Muscle of leg (tissue), 11 donors: ENCODE results near the gene BRI3. TPM values are rescaled to one million over a fixed set of nuclear protein-coding genes. Genes with fewer than 3 reads are reported as not detected.

Experiments used
- DNase-seq: peaks from one replicate; pipeline ENCODE4 v3.0.0; 2013
- H3K27ac ChIP-seq: one replicate; pipeline ENCODE4 v1.5.1; 2013; ENCODE audit warnings: mild to moderate bottlenecking, low read length, control low read depth
- H3K27me3 ChIP-seq: one replicate; pipeline ENCODE4 v1.6.1; 2013; ENCODE audit warnings: low read length; ENCODE audit not compliant: control insufficient read depth, insufficient read depth
- H3K36me3 ChIP-seq: one replicate; pipeline ENCODE4 v1.6.1; 2013; ENCODE audit warnings: low read length; ENCODE audit not compliant: control insufficient read depth, insufficient read depth
- H3K4me1 ChIP-seq: one replicate; pipeline ENCODE4 v1.6.1; 2013; ENCODE audit warnings: low read length; ENCODE audit not compliant: control insufficient read depth, insufficient read depth
- H3K4me3 ChIP-seq: one replicate; pipeline ENCODE4 v1.5.1; 2013; ENCODE audit warnings: low read length, control low read depth
- H3K9me3 ChIP-seq: replicated peaks from 2 replicates; pipeline ENCODE4 v1.6.1; 2013; ENCODE audit warnings: low read depth, low read length; ENCODE audit not compliant: control insufficient read depth
- WGBS: methylation state at CpG from one replicate; pipeline ENCODE4 v1.1.5; 2013; ENCODE audit warnings: missing lambda C conversion rate; ENCODE audit not compliant: insufficient coverage; 5-methylcytosine and 5-hydroxymethylcytosine counted together
- polyA plus RNA-seq, 8 donors: library from polyadenylated mRNA; unstranded; fragments of 120-200 nt; gene quantifications; one replicate each; pipeline versions ENCODE4 v1.2.1 to v1.2.3, GENCODE V29; 2013; ENCODE audit warnings: inconsistent platforms in 1 of 8, low replicate concordance in 1 of 8; ENCODE audit not compliant: insufficient read length in 8 of 8, insufficient read depth in 1 of 8
- total RNA-seq: library from RNA; stranded (reverse); fragments of 120-200 nt; gene quantifications from one replicate; pipeline ENCODE4 v1.2.4, GENCODE V29; 2013

Gene BRI3
- total and polyA plus RNA-seq, 9 donors = 62.9 to 106 (median 75.6) TPM

DNA sequence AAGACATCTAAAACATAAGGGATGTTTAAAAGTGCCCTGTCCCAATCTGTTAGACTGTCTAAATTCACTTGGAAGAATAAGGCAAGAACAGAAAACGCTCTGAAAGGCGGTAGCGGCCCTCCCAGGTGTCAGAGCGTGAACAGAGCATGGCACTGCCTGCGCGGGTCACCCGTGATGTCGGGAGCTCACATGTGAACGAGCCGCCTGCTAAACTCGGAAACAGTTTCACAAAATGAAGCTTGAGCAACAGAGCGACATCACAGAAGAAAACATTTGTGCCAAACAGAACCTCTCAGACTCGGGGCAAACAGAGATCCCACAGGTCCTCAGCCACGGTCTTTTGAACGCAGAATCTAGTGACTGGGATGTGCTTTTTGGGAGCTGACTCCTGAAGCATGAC is 12.8 kb downstream of the BRI3 start:
- H3K36me3 ChIP-seq = peaks cover 29% of the 10 kb centered on the region
- H3K9me3 ChIP-seq = no peaks in the 10 kb centered on the region
- no peak overlapping the region for H3K4me3 ChIP-seq
- H3K27ac ChIP-seq = no peak overlapping the region
- peaks cover 27% of the 10 kb centered on the region for H3K4me1 ChIP-seq
- 92% methylated on average over 12 of the region's 15 CpGs for WGBS
- no peak for DNase-seq
- no peaks in the 10 kb centered on the region for H3K27me3 ChIP-seq

DNA sequence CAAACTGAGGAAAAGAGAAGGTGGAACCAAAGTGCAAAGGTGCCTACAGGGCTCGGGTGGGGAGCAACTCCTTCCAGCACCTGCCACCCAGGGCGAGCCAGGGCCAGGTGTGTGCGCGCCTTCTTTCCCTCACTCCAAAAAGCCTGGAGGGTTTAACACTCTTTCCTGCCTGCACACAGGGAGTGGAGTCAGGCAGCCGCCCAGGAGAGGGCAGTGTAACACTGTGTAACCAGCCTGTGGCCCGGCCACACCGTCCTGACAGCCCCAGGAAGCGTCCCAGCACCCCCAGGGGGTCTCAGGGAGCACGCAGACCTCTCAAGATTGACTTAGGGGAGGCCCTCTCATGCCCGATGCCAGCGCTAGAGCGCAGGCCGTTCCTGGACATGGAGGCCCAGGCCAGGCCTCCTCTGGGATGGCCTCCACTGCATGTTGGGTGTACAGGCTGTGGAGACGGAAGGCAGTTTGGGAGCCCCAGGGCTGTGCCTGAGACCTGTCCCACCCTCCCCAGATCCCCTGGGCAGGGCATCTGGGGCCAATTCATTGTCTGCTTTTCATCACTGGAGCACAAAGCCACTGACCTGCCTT is 13.4 kb downstream of the BRI3 start:
- whole genome bisulfite sequencing = 30% methylated on average over 13 of the region's 14 CpGs
- peak overlapping the region; percentile 42 for H3K27ac ChIP-seq
- peaks cover 29% of the 10 kb centered on the region for H3K36me3 ChIP-seq
- H3K4me1 ChIP-seq = peaks cover 22% of the 10 kb centered on the region
- no peak overlapping the region for H3K4me3 ChIP-seq
- no peaks in the 10 kb centered on the region for H3K27me3 ChIP-seq
- no peak for DNase-seq
- no peaks in the 10 kb centered on the region for H3K9me3 ChIP-seq

DNA sequence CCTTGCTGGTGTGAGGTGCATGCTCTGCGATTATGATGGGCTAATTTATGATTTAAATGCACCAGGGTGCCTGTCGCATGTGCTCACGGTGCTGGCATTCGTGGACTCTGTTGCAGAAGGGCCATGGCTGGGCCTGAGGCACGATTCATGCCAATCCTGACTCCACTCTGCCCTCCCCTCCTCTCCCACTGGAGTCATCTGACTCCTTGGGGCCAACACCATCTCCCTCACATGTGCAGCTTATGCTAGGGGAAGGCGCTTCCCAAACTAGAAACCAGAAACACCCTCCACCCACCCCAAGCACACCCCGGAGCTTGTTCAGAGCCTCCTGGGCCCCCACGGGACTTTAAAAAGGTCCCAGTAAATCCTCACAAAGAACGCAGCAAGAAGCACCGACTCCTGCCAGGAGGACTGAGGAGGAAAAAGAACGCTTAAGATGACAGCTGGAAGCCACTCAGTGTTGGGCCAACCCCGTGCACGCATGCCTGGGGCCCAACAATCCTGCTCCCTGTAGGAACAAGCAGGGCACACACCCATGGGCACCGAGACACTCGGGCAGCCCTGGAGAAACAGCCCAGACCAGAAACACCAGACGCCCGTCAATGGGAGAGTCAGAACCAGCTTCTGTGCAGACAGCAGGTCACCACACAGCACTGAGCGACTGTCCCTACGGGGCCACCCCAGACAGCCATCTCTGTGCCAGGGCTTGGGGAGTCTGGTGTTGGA is 14.1 kb downstream of the BRI3 start:
- no peaks in the 10 kb centered on the region for H3K27me3 ChIP-seq
- H3K27ac ChIP-seq = peak overlapping the region; percentile 42
- no peak for DNase-seq
- peaks cover 32% of the 10 kb centered on the region for H3K36me3 ChIP-seq
- H3K4me1 ChIP-seq = peaks cover 22% of the 10 kb centered on the region
- H3K9me3 ChIP-seq = no peaks in the 10 kb centered on the region
- WGBS = 69% methylated on average over 15 of the region's 19 CpGs
- no peak overlapping the region for H3K4me3 ChIP-seq

DNA sequence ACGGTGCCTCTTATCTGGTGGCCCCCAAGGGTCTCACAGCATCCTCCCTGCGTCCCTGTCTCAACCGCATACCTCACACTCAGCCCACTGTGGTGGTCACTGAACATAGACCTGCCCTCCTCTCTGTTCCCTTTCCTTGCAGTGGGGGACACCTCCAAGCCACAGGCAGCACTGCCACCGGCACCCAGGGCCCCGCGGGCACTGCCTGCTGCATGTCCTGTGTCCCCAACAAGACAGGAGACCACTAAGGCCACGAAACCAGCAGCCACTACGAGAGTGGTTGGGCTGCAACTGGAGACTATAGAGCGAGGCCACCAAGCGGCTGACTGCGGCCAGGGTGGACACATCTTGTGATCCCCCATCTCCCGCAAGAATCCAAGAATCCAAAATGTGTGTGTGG is 15.3 kb downstream of the BRI3 start:
- H3K4me3 ChIP-seq = no peak overlapping the region
- 87% methylated on average over 11 of the region's 12 CpGs for WGBS

DNA sequence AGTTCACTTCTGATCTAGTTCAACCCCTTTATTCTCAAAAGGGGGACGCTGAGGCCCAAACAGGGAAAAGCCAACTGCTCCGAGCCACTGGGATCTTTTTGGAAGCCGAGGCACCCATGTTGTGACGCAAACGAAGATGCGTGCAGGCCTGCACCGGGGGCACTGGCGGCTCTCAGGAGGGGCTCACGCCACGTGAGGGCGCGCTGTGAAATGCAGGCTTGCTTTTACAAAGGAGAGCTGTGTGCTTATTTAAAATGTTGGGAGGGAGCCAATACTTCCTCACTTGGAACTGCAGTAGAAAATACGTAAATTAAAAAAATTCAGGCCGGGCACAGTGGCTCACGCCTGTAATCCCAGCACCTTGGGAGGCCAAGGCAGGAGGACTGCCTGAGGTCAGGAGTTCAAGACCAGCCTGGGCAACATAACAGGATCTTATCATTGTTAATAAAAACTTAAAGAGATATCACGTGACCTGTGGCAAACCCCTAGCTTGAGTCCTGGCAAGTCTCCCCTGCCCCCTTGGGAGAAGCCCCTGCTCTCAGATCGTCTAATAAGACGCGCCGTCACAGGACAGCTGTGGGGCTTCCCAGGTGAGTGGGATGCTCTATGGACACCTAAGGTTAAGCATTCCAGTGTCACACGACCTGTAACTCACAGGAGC is 16.3 kb downstream of the BRI3 start:
- H3K27me3 ChIP-seq = no peaks in the 10 kb centered on the region
- no peaks in the 10 kb centered on the region for H3K9me3 ChIP-seq
- no peak for DNase-seq
- no peak overlapping the region for H3K27ac ChIP-seq
- H3K4me3 ChIP-seq = no peak overlapping the region
- WGBS = 75% methylated on average over 16 of the region's 21 CpGs
- H3K4me1 ChIP-seq = peaks cover 22% of the 10 kb centered on the region
- peaks cover 24% of the 10 kb centered on the region for H3K36me3 ChIP-seq

More for the DNA sequence above, 15.3 kb downstream of the BRI3 start:
- Histone ChIP-seq H3K9me3 (no peaks in the 10 kb centered on the region), H3K27me3 (no peaks in the 10 kb centered on the region), H3K4me1 (peaks cover 22% of the 10 kb centered on the region), H3K27ac (no peak overlapping the region), H3K36me3 (peaks cover 33% of the 10 kb centered on the region)
- no peak for DNase-seq

GRCh38 chr7:98300595-98301372 is 19.3 kb downstream of the BRI3 start:
- H3K27ac ChIP-seq = no peak overlapping the region
- no peak for DNase-seq
- 79% methylated on average over 21 of the region's 26 CpGs for WGBS
- peaks cover 9% of the 10 kb centered on the region for H3K4me1 ChIP-seq
- H3K9me3 ChIP-seq = no peaks in the 10 kb centered on the region
- peaks cover 13% of the 10 kb centered on the region for H3K36me3 ChIP-seq
- H3K27me3 ChIP-seq = no peaks in the 10 kb centered on the region
- H3K4me3 ChIP-seq = no peak overlapping the region

DNA sequence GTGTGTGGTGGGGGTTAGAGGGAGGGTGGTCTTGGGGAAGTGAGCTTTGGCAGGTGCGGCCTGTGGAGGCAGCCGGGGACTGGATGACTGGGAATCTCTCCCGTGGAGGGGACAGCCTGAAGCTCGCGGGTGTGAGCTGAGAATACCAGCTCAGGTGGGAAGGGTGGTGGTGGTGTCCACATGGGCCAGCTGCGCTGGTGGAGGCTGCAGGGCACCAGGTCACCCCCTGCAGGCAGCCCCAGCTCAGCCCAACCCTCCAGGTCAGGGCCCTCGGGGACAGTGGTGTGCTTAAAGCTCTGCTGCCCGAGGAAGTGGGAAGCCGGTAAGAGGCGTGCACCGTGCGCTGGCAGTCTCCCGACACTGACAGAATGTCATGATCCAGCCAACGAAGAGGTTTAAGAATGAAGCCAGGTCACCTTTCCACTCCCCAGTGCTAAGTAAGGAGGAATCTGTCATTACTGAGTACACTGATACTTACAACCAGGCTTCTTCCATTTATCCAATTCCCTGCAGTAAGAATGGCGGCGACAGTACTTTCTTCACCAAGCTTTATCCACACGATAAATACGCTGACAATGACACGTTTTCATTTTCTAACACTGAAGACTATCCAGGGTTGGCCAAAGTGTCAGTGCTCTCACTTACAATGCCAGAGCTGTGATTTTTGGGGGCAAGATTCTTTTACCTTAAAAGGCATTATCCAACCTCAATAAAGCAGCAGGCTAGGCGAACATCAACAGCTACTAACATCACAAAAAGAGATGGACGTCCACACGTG is 20.4 kb downstream of the BRI3 start:
- no peak overlapping the region for H3K27ac ChIP-seq
- whole genome bisulfite sequencing = 82% methylated on average over 19 of the region's 22 CpGs
- peaks cover 14% of the 10 kb centered on the region for H3K36me3 ChIP-seq
- no peak for DNase-seq
- peaks cover 6% of the 10 kb centered on the region for H3K4me1 ChIP-seq
- no peaks in the 10 kb centered on the region for H3K9me3 ChIP-seq
- H3K27me3 ChIP-seq = no peaks in the 10 kb centered on the region
- H3K4me3 ChIP-seq = no peak overlapping the region

DNA sequence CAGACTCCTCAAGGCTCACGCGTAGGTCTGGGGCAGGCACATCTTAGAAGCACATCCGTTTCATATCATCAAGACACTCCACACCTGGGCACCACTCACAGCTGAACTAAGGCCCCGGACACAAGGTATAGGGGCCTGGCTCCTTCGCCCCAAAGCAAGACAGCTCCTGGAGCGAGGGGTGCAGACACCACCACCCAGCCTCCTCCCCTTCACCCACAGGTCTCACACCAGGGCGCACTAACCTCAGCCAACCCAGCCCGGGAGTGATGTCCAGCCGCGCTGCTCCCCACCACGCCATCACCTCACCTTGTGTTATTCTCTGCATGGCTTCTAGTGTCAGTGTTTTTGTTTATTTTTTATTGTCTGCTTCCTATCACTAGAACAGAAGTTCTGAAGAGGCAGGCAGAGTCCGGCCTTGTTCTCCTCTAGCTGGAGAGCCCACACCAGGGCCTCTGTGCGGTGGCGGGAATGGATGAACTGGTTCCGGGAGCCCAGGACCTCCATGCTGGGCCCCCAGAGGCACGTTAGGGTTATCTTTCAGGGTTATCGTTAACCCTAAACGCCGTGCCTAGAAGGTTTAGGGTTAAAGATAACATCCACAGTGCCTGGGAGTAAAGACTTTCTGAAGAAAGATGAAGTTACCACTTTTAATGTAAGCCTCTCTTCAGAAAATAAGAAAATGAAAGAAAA is 21.8 kb downstream of the BRI3 start:
- H3K4me1 ChIP-seq = no peaks in the 10 kb centered on the region
- H3K36me3 ChIP-seq = peaks cover 16% of the 10 kb centered on the region
- 90% methylated on average over 8 of the region's 19 CpGs for WGBS
- H3K27me3 ChIP-seq = no peaks in the 10 kb centered on the region
- no peaks in the 10 kb centered on the region for H3K9me3 ChIP-seq
- DNase-seq = no peak
- no peak overlapping the region for H3K27ac ChIP-seq
- no peak overlapping the region for H3K4me3 ChIP-seq

GRCh38 chr7:98303906-98304305 is 22.4 kb downstream of the BRI3 start:
- WGBS = 58% methylated on average over 14 of the region's 15 CpGs
- H3K4me1 ChIP-seq = no peaks in the 10 kb centered on the region
- no peaks in the 10 kb centered on the region for H3K27me3 ChIP-seq
- H3K27ac ChIP-seq = no peak overlapping the region
- H3K9me3 ChIP-seq = no peaks in the 10 kb centered on the region
- DNase-seq = no peak
- H3K36me3 ChIP-seq = peaks cover 19% of the 10 kb centered on the region
- no peak overlapping the region for H3K4me3 ChIP-seq
